Neural progenitor cell (in vitro differentiated cells): ENCODE measurements around the gene REELD1. TPM values are rescaled to one million over a fixed set of nuclear protein-coding genes. Genes with fewer than 3 reads are reported as not detected.

ENCODE experiments used
- DNase-seq: peaks from one replicate; pipeline ENCODE4 v3.0.0-alpha.2; 2016; ENCODE audit warnings: low spot score
- H2AFZ ChIP-seq: fragments of 200-600 bp; sonication (generic); replicated peaks from 2 replicates; pipeline ENCODE4 v1.6.1; 2016; ENCODE audit warnings: antibody characterized with exemption
- H3F3A ChIP-seq: fragments of 200-600 bp; sonication (generic); 2 replicates; pipeline ENCODE4 v1.6.1; 2016; ENCODE audit warnings: antibody characterized with exemption, low read depth
- H3K27ac ChIP-seq: fragments of 200-600 bp; sonication (generic); 2 replicates; pipeline ENCODE4 v1.5.1; 2016; ENCODE audit warnings: mild to moderate bottlenecking
- H3K27me3 ChIP-seq: fragments of 200-600 bp; sonication (generic); 2 replicates; pipeline ENCODE4 v1.6.1; 2016; ENCODE audit warnings: mild to moderate bottlenecking, moderate library complexity
- H3K36me3 ChIP-seq: fragments of 200-600 bp; sonication (generic); 2 replicates; pipeline ENCODE4 v1.5.1; 2016
- H3K4me1 ChIP-seq: fragments of 200-600 bp; sonication (generic); 2 replicates; pipeline ENCODE4 v1.6.1; 2016; ENCODE audit warnings: mixed run types
- H3K4me2 ChIP-seq: fragments of 200-600 bp; sonication (generic); 2 replicates; pipeline ENCODE4 v1.6.1; 2016
- H3K4me3 ChIP-seq: fragments of 200-600 bp; sonication (generic); 2 replicates; pipeline ENCODE4 v1.5.1; 2016
- H3K79me2 ChIP-seq: fragments of 200-600 bp; sonication (generic); 2 replicates; pipeline ENCODE4 v1.6.1; 2016; ENCODE audit warnings: low read depth
- H3K9ac ChIP-seq: fragments of 200-600 bp; sonication (generic); 2 replicates; pipeline ENCODE4 v1.6.1; 2016
- H3K9me3 ChIP-seq: fragments of 200-600 bp; sonication (generic); 2 replicates; pipeline ENCODE4 v1.5.1; 2016; ENCODE audit warnings: low read depth
- H4K20me1 ChIP-seq: fragments of 200-600 bp; sonication (generic); 2 replicates; pipeline ENCODE4 v1.6.1; 2016; ENCODE audit warnings: low read depth
- H3K27ac Mint-ChIP-seq: 3 replicates; pipeline ENCODE4 v1.8.0; 2021; ENCODE audit warnings: mixed read lengths
- H3K27me3 Mint-ChIP-seq: 2 replicates; pipeline ENCODE4 v1.8.0; 2022; ENCODE audit warnings: low read depth, mild to moderate bottlenecking, inconsistent platforms, moderate library complexity, mixed read lengths; ENCODE audit not compliant: insufficient read depth
- H3K36me3 Mint-ChIP-seq: 3 replicates; pipeline ENCODE4 v1.8.0; 2021; ENCODE audit warnings: mixed read lengths
- H3K4me1 Mint-ChIP-seq: 3 replicates; pipeline ENCODE4 v1.8.0; 2021; ENCODE audit warnings: mixed read lengths
- H3K4me3 Mint-ChIP-seq: 3 replicates; pipeline ENCODE4 v1.8.0; 2021; ENCODE audit warnings: mild to moderate bottlenecking, moderate library complexity, mixed read lengths
- H3K9me3 Mint-ChIP-seq: 3 replicates; pipeline ENCODE4 v1.8.0; 2020; ENCODE audit warnings: mixed read lengths
- EZH2 ChIP-seq: fragments of 200-600 bp; sonication (generic); IDR thresholded peaks from 2 replicates; pipeline ENCODE4 v1.6.1; 2017; ENCODE audit warnings: antibody characterized with exemption, mild to moderate bottlenecking, moderate library complexity
- EZH2phosphoT487 ChIP-seq: fragments of 200-600 bp; sonication (generic); IDR thresholded peaks from 2 replicates; pipeline ENCODE4 v1.6.1; 2017; ENCODE audit warnings: antibody characterized with exemption
- total RNA-seq: library from RNA; depleted of rRNA; stranded (reverse); fragments of >200 nt; gene quantifications from 2 replicates; pipeline ENCODE4 v1.2.3, GENCODE V29; 2015; ENCODE audit warnings: low replicate concordance
- TF ChIP-seq, protein P1 (sequence below): fragments of 200-600 bp; sonication (generic); IDR thresholded peaks from 2 replicates; pipeline ENCODE4 v1.5.1; 2017; ENCODE audit warnings: antibody characterized with exemption, mild to moderate bottlenecking

REELD1 gene
- total RNA-seq, 1 donor from 2014 or later = not detected

- Histone ChIP-seq H3K4me2 (no peak overlapping the region), H3K79me2 (no peaks in the 10 kb centered on the region), H3F3A (no peaks in the 10 kb centered on the region), H3K4me3 (no peak overlapping the region), H3K9ac (no peak overlapping the region), H3K4me1 (no peaks in the 10 kb centered on the region), H3K36me3 (no peaks in the 10 kb centered on the region), H3K27me3 (no peaks in the 10 kb centered on the region), H3K27ac (no peak overlapping the region), H4K20me1 (no peaks in the 10 kb centered on the region), H3K9me3 (no peaks in the 10 kb centered on the region), H2AFZ (no peak overlapping the region)
- Mint-ChIP-seq H3K9me3 (no peaks in the 10 kb centered on the region), H3K27me3 (no peaks in the 10 kb centered on the region), H3K27ac (no peak overlapping the region), H3K4me1 (no peaks in the 10 kb centered on the region), H3K36me3 (no peaks in the 10 kb centered on the region), H3K4me3 (no peak overlapping the region)
- no peak for DNase-seq
- TF ChIP-seq EZH2phosphoT487 (no peak), EZH2 (no peak)
- TF ChIP-seq, protein P1, sequence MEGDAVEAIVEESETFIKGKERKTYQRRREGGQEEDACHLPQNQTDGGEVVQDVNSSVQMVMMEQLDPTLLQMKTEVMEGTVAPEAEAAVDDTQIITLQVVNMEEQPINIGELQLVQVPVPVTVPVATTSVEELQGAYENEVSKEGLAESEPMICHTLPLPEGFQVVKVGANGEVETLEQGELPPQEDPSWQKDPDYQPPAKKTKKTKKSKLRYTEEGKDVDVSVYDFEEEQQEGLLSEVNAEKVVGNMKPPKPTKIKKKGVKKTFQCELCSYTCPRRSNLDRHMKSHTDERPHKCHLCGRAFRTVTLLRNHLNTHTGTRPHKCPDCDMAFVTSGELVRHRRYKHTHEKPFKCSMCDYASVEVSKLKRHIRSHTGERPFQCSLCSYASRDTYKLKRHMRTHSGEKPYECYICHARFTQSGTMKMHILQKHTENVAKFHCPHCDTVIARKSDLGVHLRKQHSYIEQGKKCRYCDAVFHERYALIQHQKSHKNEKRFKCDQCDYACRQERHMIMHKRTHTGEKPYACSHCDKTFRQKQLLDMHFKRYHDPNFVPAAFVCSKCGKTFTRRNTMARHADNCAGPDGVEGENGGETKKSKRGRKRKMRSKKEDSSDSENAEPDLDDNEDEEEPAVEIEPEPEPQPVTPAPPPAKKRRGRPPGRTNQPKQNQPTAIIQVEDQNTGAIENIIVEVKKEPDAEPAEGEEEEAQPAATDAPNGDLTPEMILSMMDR = no peak
These were observed 41.5 kb downstream of the REELD1 start for GRCh38 chr4:146255874-146256273.

GRCh38 chr4:146256328-146256727 lies 42.0 kb downstream of the REELD1 start:
- H2AFZ ChIP-seq = no peak overlapping the region
- no peak overlapping the region for H3K4me2 ChIP-seq
- H3K27ac ChIP-seq = no peak overlapping the region
- no peaks in the 10 kb centered on the region for H3K4me1 ChIP-seq
- TF ChIP-seq EZH2 = no peak
- TF ChIP-seq EZH2phosphoT487 = no peak
- TF ChIP-seq, protein P1 = no peak
- no peak overlapping the region for H3K27ac Mint-ChIP-seq
- H3K4me3 ChIP-seq = no peak overlapping the region
- DNase-seq = no peak
- H3K27me3 ChIP-seq = no peaks in the 10 kb centered on the region
- H3K79me2 ChIP-seq = no peaks in the 10 kb centered on the region
- H3K27me3 Mint-ChIP-seq = no peaks in the 10 kb centered on the region
- H3K36me3 ChIP-seq = no peaks in the 10 kb centered on the region
- H3K9ac ChIP-seq = no peak overlapping the region
- no peak overlapping the region for H3K4me3 Mint-ChIP-seq
- H4K20me1 ChIP-seq = no peaks in the 10 kb centered on the region
- H3K36me3 Mint-ChIP-seq = no peaks in the 10 kb centered on the region
- no peaks in the 10 kb centered on the region for H3K9me3 ChIP-seq
- no peaks in the 10 kb centered on the region for H3K9me3 Mint-ChIP-seq
- H3K4me1 Mint-ChIP-seq = no peaks in the 10 kb centered on the region
- H3F3A ChIP-seq = no peaks in the 10 kb centered on the region

GRCh38 chr4:146257511-146257910 lies 43.2 kb downstream of the REELD1 start:
- no peak for DNase-seq
- no peak overlapping the region for H3K4me2 ChIP-seq
- no peaks in the 10 kb centered on the region for H3K79me2 ChIP-seq
- Mint-ChIP-seq H3K4me1 (no peaks in the 10 kb centered on the region), H3K9me3 (no peaks in the 10 kb centered on the region), H3K36me3 (no peaks in the 10 kb centered on the region), H3K27me3 (no peaks in the 10 kb centered on the region), H3K27ac (no peak overlapping the region), H3K4me3 (no peak overlapping the region)
- no peaks in the 10 kb centered on the region for H3K4me1 ChIP-seq
- H2AFZ ChIP-seq = no peak overlapping the region
- H3K27me3 ChIP-seq = no peaks in the 10 kb centered on the region
- no peak overlapping the region for H3K27ac ChIP-seq
- H3K9ac ChIP-seq = no peak overlapping the region
- TF ChIP-seq EZH2phosphoT487 (no peak), EZH2 (no peak)
- TF ChIP-seq, protein P1 = no peak
- H3K4me3 ChIP-seq = no peak overlapping the region
- H3F3A ChIP-seq = no peaks in the 10 kb centered on the region
- no peaks in the 10 kb centered on the region for H3K9me3 ChIP-seq
- H4K20me1 ChIP-seq = no peaks in the 10 kb centered on the region
- no peaks in the 10 kb centered on the region for H3K36me3 ChIP-seq

DNA sequence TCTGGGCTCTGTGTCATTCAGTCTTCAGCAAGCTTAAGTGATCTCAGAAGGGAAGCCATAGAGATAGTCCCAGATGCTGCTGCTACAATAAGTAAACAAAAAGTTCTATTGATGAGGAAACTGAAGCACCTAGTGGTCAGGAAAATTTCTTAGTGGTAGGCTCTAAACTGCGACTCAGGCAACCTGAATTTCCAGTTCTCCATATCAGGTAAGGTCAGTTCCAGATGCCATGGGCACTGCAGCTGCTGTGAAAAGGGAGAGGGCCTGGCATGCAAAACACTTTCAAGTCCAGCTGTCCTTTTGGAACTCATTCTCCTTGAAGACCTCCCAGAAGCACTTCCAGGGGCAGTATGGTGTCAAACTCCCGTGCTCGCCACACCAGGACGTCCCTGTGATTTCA lies 46.2 kb downstream of the REELD1 start:
- Histone ChIP-seq H3K4me1 (no peaks in the 10 kb centered on the region), H3K36me3 (no peaks in the 10 kb centered on the region), H3K27ac (no peak overlapping the region), H4K20me1 (no peaks in the 10 kb centered on the region), H3K4me3 (no peak overlapping the region), H3K9me3 (no peaks in the 10 kb centered on the region), H2AFZ (no peak overlapping the region), H3K79me2 (no peaks in the 10 kb centered on the region), H3K9ac (no peak overlapping the region), H3K27me3 (no peaks in the 10 kb centered on the region), H3F3A (no peaks in the 10 kb centered on the region), H3K4me2 (no peak overlapping the region)
- H3K36me3 Mint-ChIP-seq = no peaks in the 10 kb centered on the region
- no peaks in the 10 kb centered on the region for H3K9me3 Mint-ChIP-seq
- DNase-seq = no peak
- no peak overlapping the region for H3K4me3 Mint-ChIP-seq
- H3K27me3 Mint-ChIP-seq = peaks cover 2% of the 10 kb centered on the region
- no peak overlapping the region for H3K27ac Mint-ChIP-seq
- H3K4me1 Mint-ChIP-seq = peaks cover under 1% of the 10 kb centered on the region
- TF ChIP-seq EZH2 (no peak), EZH2phosphoT487 (no peak)
- TF ChIP-seq, protein P1 = no peak
